ENCODE measurements around the gene RARS2.
A peak's percentile ranks its signal among the peaks of the same experiment; 100 is the strongest.
"Not testable (repeated sequence)": the region's sequence is repeated elsewhere in the genome, so short reads cannot be mapped to it uniquely, and the experiment has no call there.

Gene RARS2

GRCh38 chr6:87589693-87590416 is at the start of gene RARS2, which contains the start of gene ORC3:
TSS of gene RARS2 (minus strand) at chr6:87589987. CDS start at chr6:87589957, 30 bp downstream.
TSS of gene ORC3 (plus strand) at chr6:87590135. CDS start at chr6:87590169, 34 bp downstream.
- DNase-seq (ENCODE audit: low read depth), result peak; percentile 81

- DNase-seq (ENCODE audit: low read depth), result no peak
These were observed 49.6 kb upstream of the RARS2 start for GRCh38 chr6:87639373-87639772.

- no peak for DNase-seq (ENCODE audit: low read depth)
These were observed 47.3 kb upstream of the RARS2 start for GRCh38 chr6:87637106-87637505.

DNA sequence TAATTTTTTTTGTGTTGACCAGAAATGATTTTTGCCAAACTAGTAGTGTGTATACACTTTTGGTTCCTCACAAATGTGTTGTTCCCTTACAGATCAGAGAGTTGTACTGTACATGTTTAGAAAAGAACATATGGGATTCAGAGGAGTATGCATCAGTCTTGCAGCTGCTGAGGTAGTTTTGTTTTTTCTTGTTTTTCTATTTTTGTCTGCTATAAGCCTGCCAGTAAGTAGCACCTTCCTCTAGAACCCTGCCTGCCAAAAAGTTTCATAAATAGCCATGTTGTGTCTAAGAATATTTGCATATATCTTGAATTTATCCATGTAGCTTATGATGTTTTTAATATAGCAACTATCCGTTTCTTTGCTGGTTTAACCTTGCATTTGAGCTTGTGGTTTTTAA is 46.5 kb upstream of the RARS2 start:
- DNase-seq (ENCODE audit: low read depth), result no peak

DNA sequence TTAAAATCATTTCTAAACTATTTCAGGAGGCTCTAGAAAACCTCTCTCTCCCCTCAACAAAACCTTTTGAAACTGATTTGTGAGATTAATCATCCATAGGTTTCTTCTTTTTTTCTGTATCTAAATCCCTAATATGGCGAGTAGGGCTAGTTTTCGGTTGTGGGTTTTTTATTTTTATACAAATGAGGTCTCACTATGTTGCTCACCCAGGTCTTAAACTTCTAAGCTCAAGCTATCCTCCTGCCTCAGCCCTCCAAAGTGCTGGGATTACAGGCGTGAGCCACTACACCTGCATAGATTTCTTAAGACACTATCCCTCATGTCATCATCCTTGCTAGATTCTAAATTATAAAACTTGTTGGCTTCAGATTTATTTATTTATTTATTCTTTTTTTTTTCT is 44.1 kb upstream of the RARS2 start:
- no peak for DNase-seq (ENCODE audit: low read depth)

- DNase-seq (ENCODE audit: low read depth), result no peak
These were observed 41.0 kb upstream of the RARS2 start for GRCh38 chr6:87630746-87631145.

- no peak for DNase-seq (ENCODE audit: low read depth)
These were observed 39.1 kb upstream of the RARS2 start for GRCh38 chr6:87628881-87629280.

GRCh38 chr6:87628424-87628823 is 38.6 kb upstream of the RARS2 start:
- no peak for DNase-seq (ENCODE audit: low read depth)

- peak; percentile 40 for DNase-seq (ENCODE audit: low read depth)
These were observed 33.5 kb upstream of the RARS2 start for GRCh38 chr6:87623248-87623647.

- DNase-seq (ENCODE audit: low read depth), result no peak
These were observed 28.7 kb upstream of the RARS2 start for GRCh38 chr6:87618531-87618930.

- DNase-seq (ENCODE audit: low read depth), result no peak
These were observed 27.6 kb upstream of the RARS2 start for GRCh38 chr6:87617405-87617804.

GRCh38 chr6:87613018-87613417 is 23.2 kb upstream of the RARS2 start:
- not testable (repeated sequence) for DNase-seq (ENCODE audit: low read depth)

GRCh38 chr6:87608802-87609201 is 19.0 kb upstream of the RARS2 start:
- no peak for DNase-seq (ENCODE audit: low read depth)

- no peak for DNase-seq (ENCODE audit: low read depth)
These were observed 16.4 kb upstream of the RARS2 start for GRCh38 chr6:87606199-87606598.

DNA sequence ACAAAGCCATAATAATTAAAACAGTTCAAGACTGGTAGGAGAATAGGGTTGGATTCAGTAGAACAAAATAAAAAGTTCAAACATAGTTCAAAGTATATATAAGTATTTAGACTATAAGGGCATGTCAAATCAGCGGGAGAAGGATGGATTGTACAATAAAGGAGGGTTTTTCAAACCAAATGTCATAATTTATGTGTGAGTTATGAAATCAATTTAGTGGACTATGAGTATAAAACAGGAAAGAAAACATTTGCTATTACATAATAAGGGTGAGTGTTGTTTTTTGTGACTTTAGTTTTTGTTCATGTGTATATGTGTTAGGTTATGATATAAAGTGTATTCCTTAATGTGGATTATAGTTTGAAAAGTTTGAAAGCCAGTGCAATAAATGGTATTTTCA is 10.8 kb upstream of the RARS2 start:
- DNase-seq (ENCODE audit: low read depth), result no peak

GRCh38 chr6:87590990-87591389 is 1.2 kb upstream of the RARS2 start:
- no peak for DNase-seq (ENCODE audit: low read depth)

DNA sequence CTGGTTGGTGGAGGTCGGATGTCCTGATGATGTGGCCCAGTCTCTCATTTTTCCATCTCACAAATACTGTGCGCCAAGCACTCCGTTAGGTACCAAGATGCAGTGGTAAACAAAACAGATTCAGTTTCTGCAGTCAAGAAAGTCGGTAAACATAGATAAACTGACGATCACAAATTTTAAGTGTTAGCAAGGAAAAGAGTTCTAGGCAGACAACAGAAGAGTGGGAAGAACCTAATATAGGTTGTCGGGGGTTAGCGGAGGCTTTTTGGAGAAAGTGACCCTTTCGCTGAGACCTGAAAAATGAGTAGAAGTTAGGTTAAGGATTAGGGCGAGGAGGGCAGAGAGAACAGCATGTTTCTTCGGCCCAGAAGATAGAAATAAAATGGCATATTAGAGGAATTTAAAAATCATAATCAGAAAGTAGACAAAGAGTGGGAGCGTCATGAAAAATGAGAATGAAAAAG is 662 bp upstream of the RARS2 start:
- no peak for DNase-seq (ENCODE audit: low read depth)

GRCh38 chr6:87588756-87589407 is 905 bp downstream of the RARS2 start:
- no peak for DNase-seq (ENCODE audit: low read depth)

DNA sequence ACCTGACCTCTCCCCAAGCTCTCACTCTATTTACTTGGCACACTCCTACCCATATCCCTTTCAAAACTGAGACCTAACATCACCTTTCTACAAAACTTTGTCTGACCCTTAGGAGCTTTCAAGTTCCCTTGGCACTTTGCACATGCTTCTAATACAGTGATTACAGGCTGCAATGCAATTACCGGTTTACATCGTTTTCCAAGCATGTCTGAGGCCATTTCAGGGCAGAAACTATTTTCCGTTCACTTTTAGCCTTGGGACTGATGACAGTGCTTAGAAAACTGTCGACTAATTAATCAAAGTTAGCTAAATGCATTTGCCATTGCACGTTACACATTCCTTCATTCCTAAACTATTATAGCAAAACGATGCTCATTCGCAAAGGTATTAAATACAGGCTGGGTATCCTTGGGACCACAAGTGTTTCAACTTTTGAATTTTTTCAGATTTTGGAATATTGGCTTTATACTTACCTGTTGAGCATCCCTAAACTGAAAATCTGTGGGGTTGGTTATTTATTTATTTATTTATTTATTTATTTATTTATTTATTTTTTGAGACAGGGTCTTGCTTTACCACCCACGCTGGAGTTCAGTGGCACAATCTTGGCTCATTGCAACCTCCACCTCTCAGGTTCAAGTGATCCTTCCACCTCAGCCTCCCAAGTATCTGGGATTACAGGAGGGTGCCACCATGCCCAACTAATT is 3.3 kb downstream of the RARS2 start:
- no peak for DNase-seq (ENCODE audit: low read depth)

DNA sequence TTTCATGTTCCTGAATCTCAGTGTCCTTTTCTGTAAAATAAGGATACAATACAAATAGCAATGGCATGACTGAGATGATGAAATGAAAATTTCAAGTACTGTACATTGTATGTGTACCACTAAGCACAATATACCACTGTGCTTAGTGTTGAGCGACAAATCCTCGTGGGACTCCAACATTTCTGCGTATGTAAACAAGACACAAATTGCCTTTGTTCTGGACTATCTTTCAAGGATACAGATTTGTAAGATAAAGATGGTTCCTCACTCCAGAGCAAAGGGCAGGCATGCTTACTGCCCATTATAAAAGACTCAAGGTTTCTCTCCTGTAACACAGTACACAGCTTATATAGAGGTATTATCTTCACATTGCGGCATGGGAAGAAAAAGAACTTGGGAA is 6.0 kb downstream of the RARS2 start:
- DNase-seq (ENCODE audit: low read depth), result no peak

GRCh38 chr6:87575423-87575822 is 14.4 kb downstream of the RARS2 start:
- DNase-seq (ENCODE audit: low read depth), result no peak

DNA sequence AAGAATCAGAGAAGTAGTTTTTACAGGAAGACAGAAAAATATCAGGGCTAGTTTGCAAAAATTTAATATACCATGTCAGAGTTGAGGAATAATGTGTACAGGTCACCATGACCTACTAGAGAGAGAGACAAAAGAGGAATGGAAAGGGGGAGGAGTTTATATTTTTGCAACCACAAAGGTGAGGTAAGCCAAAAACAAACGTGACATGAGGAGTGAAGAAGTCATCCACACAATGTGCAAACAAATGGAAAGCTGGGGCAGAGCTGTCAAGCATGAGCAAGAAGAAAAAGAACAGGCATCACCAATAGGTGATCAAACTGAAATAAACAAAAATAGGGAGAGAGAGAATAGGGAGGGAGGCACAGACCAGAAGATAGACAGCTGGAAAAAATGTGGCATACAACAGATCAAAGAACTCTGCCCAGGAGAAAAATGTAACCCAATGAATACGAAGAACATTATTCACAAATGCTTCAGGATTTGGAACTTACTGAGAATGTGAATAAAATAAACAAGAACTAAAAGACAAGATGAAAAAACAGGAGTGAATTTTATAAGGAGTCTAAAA is 15.5 kb downstream of the RARS2 start:
- no peak for DNase-seq (ENCODE audit: low read depth)
